Measurements from ENCODE around the gene S1PR4.

GRCh38 chr19:3211191-3211590, 32.6 kb downstream of the S1PR4 start:
- TF ChIP-seq, protein P1, sequence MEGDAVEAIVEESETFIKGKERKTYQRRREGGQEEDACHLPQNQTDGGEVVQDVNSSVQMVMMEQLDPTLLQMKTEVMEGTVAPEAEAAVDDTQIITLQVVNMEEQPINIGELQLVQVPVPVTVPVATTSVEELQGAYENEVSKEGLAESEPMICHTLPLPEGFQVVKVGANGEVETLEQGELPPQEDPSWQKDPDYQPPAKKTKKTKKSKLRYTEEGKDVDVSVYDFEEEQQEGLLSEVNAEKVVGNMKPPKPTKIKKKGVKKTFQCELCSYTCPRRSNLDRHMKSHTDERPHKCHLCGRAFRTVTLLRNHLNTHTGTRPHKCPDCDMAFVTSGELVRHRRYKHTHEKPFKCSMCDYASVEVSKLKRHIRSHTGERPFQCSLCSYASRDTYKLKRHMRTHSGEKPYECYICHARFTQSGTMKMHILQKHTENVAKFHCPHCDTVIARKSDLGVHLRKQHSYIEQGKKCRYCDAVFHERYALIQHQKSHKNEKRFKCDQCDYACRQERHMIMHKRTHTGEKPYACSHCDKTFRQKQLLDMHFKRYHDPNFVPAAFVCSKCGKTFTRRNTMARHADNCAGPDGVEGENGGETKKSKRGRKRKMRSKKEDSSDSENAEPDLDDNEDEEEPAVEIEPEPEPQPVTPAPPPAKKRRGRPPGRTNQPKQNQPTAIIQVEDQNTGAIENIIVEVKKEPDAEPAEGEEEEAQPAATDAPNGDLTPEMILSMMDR (IDR thresholded peaks at IDR 0.05; ENCODE audit: control extremely low read depth in 1 of 3, insufficient read depth in 1 of 3, low read depth in 1 of 3, low read length in 3 of 3): no peak
- TF ChIP-seq TAF7 (optimal IDR thresholded peaks at IDR 0.05; ENCODE audit: borderline replicate concordance, low read depth, low read length) (no peak), POLR2AphosphoS5 (IDR thresholded peaks at IDR 0.05; ENCODE audit: low read depth, low read length) (no peak), GABPA (IDR thresholded peaks at IDR 0.05; ENCODE audit: borderline replicate concordance, insufficient read depth, low read length) (no peak), POLR2A (IDR thresholded peaks at IDR 0.05; ENCODE audit: control extremely low read depth in 1 of 2, low read depth in 2 of 2, low read length in 2 of 2) (0 out of 3 replicates have a peak, but pooled peaks of 1 of the 2 experiments have one; percentile 23), ATF2 (IDR thresholded peaks at IDR 0.05; ENCODE audit: low read length) (no peak), KDM4A (IDR thresholded peaks at IDR 0.05; ENCODE audit: low read depth, low read length, severe bottlenecking) (no peak)
